Right renal cortex interstitium (tissue), 3 donors: Measurements from ENCODE around the gene ADAMTSL2. TPM values are rescaled to one million over a fixed set of nuclear protein-coding genes. Genes with fewer than 3 reads are reported as not detected.

Experiments
- DNase-seq, 3 donors: peaks; one replicate each; pipeline ENCODE4 v3.0.0-alpha.2; 2013; ENCODE audit warnings: low read depth in 3 of 3, low spot score in 2 of 3
- polyA plus RNA-seq, 3 donors: library from polyadenylated mRNA; unstranded; fragments of 120-200 nt; gene quantifications; one replicate each; pipeline ENCODE4 v1.2.1, GENCODE V29; 2013; ENCODE audit not compliant: insufficient read length in 3 of 3

The ADAMTSL2 gene
- 1 to 10 TPM; 1.3 to 1.4 (median 1.3) TPM for polyA plus RNA-seq

- peak in 2 of 3 donors; percentile 60 to 72 for DNase-seq
Observed at GRCh38 chr9:133534346-133535291, at the start of gene ADAMTSL2. TSS of gene ADAMTSL2 (plus strand) at chr9:133534704. CDS start at chr9:133536713, 2,009 bp downstream.

GRCh38 chr9:133485531-133486260 lies 48.8 kb upstream of the ADAMTSL2 start:
- no peak for DNase-seq

- no peak for DNase-seq
Observed at GRCh38 chr9:133487331-133487725, 47.2 kb upstream of the ADAMTSL2 start.

- DNase-seq, result no peak
Observed at GRCh38 chr9:133488686-133489252, 45.7 kb upstream of the ADAMTSL2 start.

GRCh38 chr9:133489253-133490190 lies 45.0 kb upstream of the ADAMTSL2 start:
- DNase-seq, result no peak

GRCh38 chr9:133490201-133490681 lies 44.3 kb upstream of the ADAMTSL2 start:
- DNase-seq, result no peak

GRCh38 chr9:133490865-133491655 lies 43.4 kb upstream of the ADAMTSL2 start:
- no peak for DNase-seq

GRCh38 chr9:133491656-133491925 lies 42.9 kb upstream of the ADAMTSL2 start:
- no peak for DNase-seq

- DNase-seq, result no peak
Observed at GRCh38 chr9:133492061-133493021, 42.2 kb upstream of the ADAMTSL2 start.

- DNase-seq, result no peak
Observed at GRCh38 chr9:133493428-133493827, 41.1 kb upstream of the ADAMTSL2 start.

GRCh38 chr9:133493845-133494540 lies 40.5 kb upstream of the ADAMTSL2 start:
- no peak for DNase-seq

GRCh38 chr9:133494636-133495326 lies 39.7 kb upstream of the ADAMTSL2 start:
- DNase-seq, result no peak

- DNase-seq, result no peak
Observed at GRCh38 chr9:133495327-133496293, 38.9 kb upstream of the ADAMTSL2 start.

- DNase-seq, result no peak
Observed at GRCh38 chr9:133496861-133497842, 37.4 kb upstream of the ADAMTSL2 start.
